ENCODE results near the gene SENP8.

GRCh38 chr15:72169236-72169920 lies 51.2 kb downstream of the SENP8 start:
- TF ChIP-seq GATA2 (IDR thresholded peaks at IDR 0.05; ENCODE audit: low read depth, low read length) (no peak), GATA3 (IDR thresholded peaks at IDR 0.05; ENCODE audit: low read depth, low read length) (no peak)
